ENCODE data around the gene HELZ.
A peak's percentile ranks its signal among the peaks of the same experiment; 100 is the strongest.
"Not testable (repeated sequence)": the region's sequence is repeated elsewhere in the genome, so short reads cannot be mapped to it uniquely, and the experiment has no call there.

HELZ gene

DNA sequence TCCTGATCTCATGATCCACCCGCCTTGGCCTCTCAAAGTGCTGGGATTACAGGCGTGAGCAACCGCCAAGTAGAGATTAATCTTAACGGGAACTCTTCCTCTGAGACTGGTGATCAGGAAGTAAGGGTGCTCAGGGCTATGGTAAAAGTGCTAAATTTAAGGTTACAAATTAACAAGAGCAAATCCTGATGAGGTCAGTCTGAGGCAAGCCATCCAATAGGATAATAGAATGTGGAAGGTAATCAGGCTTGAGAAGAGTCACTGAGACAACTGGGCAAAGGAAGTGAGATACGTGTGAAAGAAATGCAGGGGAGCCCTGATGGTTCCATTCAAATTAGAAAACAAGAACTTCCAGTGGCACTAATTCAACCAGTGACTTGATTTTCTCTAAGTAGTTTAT lies 131.5 kb downstream of the HELZ start:
- no peak for DNase-seq

DNA sequence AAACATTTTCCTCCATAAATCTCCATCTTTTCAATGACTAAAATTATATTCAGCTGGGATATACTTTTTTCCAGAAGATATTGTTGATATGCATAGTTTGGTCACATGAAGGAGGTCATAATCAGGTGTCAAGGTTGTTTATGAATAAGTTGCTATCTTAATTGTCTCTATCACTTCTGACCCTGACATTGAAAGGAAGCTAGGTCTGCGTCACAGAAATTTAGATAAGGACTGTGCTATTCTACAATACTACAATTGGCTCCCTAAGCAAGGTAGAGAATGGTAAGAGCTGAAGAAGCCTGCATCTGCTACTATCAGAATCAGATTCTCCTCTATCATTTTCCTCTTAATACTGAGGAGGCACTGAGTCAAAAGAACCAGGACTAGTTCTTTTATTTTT lies 133.2 kb downstream of the HELZ start:
- no peak for DNase-seq

DNA sequence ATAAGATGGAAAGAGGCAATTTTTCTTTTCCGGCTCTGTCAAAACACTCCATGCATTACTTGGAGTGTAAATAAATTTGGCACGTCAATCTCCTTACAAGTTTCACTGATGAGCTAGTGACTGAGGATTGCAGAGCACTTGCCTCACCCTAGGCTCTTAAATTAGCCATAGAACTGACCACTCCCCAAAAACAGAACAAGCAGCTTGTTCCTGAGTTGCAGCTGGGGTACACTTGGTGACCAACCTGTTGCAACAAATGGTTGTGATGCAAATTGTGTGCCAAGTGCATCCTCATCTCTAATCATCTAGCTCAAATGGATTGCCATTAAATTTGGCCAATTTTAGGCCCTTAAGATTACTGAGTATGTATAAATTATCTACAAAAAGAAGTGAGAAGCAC lies 133.7 kb downstream of the HELZ start:
- no peak for DNase-seq

DNA sequence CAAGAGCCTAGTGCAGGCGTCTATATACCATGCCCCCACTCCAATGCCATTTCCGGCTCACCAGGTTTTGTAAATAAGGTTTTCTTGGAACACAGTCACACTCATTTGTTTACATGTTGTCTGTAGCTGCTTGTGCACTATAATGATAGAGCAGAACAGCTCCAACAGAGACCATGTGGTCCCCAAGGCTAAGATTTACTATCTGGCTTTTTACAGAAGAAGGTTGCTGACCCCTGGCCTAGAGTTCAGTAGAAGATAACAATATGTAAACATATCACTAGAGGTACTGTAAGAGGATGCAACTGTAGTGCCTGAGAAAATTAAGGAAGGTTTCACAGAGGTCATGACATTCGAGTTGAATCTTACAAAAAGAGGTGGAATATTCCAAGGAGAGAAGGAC lies 134.4 kb downstream of the HELZ start:
- DNase-seq, result no peak

DNA sequence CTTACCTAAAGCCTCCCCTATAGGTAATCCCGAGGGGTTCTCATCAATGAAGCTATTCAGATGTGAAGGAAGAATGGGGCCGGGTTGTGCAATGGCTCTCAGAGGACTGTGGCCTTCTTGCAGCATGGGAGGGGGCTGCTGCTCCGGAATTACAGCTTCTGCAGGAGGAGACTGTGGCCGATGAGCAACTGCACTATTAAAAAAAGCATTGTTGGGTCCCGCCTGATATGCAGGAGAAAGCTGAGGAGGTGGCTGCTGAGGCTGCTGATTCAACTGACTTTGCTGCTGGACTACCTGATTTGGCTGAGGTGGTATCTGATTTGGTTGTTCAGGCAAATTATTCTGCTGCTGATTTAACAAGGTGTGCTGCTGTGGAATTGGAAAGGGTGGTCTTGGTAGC lies 135.9 kb downstream of the HELZ start:
- DNase-seq, result no peak

DNA sequence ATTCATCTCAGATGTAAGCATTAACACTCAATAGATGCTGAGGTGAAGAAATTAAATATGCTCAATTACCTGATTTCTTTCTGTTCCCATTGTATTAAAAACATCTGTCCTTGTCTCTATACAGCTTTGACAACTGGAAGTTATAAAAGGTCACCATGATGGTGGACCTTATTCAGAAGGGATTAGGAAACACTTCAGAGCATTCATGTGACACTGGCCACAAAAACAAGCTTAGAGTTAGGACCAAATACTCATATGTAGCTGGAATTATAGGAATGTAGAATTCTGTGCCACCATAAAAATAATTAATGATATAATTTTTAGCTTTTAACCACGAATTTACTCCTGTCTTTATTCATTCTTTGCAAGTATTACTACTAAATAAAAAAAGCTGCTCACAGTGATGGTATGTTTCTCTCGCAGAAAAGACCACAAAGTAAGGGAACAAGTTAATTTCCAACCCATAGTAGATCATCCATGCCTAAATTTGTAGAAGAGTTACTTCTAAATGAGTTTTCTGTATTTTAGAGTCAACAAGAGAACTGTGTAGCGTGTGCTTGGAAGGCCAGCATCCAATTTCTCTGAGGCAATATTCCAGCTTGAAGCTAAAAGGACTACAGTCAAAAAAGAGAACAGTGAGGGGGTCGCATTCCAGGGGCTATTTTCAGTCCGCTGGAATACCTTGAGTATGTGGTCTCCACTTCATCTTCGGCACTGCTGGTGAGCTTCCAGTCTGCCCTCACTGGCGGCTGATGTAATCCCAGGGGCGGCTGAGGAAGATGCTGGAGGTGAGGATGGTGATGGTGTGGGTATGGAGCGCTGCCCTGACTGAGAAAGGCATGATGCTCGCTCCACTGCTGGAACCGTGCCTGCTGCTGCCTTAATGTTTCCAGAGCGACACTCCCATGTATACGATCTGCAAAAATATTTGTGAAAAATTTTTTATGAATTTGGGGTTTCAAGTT lies 136.9 kb downstream of the HELZ start:
- no peak for DNase-seq

DNA sequence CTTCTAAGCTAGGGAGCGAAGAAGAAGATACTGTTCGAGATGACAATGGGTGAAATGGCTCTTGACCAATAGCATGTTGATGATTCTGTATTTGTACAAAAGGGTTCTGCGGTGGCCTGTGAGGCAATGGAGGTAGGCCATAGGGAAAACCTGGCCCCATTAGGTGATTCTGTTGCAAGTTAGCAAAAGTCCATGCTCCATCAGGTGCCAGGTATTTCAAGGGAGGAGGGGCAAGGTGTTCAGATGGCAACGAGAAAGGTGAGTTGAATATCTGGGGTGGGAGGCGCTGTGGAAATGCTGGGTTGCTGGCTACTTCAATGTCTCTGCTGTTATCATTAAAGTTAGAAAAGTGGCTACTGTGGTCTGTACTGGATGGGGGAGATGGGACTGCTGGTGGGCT lies 137.8 kb downstream of the HELZ start:
- DNase-seq, result no peak

DNA sequence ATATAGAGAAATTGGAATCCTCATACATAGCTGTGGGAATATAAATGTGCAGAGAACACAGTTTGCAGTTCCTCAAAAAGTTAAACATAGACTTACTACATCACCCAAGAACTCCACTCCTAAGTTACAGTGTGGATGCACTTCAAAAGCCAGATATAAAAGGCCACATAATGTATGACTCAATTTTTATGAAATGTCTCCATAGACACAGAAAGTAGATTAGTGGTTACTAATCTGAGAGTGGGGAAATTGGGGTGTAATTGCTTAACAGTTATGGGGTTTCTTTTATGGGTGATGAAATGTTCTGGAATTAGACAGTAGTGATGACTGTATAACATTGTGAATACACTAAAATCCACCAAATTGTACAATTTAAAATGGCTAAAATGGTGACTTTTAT lies 139.8 kb downstream of the HELZ start:
- DNase-seq, result no peak

DNA sequence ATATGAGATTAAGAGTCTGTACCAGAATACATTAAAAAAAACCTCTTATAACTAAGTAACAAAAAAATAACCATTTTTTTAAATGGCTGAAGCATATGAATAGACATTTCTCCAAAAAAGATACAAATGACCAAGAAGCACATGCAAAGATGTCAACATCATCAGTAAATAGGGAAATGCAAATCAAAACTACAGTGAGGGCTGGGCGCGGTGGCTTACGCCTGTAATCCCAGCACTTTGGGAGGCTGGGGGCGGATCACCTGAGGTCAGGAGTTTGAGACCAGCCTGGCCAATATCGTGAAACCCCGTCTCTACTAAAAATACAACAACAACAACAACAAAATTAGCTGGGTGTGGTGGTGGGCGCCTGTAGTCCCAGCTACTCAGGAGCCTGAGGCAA lies 140.4 kb downstream of the HELZ start:
- DNase-seq, result not testable (repeated sequence)

DNA sequence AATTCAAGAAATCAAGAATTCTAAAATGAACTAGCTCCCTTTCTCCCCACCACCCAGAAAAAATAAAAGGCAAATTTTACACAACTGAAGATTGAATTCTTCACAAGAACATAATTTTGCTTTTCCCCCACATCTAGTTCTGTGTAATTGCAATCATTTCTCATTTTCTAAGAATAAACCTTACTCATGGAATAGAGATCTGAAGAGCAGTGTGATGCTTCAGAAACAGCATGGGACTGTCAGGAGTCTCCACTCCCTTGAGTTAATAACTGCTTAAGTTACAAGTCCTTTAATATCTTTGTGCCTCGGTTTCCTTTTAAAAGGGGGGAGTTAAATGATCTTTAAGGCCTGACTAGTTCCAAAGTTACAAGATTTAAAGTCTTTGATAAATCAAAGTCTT lies 147.0 kb downstream of the HELZ start:
- DNase-seq, result no peak

DNA sequence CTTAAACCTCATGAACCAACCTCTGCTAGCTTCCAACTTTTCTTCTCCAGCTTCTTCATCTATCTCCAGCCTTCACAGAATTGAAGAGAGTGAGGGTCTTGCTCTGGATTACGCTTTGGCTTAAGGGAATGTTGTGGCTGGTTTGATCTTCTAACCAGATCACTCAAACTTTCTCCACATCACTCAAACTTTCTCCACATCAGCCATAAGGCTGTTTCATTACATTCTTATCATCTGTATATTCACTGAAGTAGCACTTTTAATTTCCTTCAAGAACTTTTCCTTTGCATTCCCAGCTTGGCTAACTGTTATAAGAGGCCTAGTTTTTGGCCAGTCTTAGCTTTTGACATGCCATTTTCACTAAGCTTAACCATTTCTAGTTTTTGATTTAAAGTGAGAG lies 148.4 kb downstream of the HELZ start:
- DNase-seq, result no peak

DNA sequence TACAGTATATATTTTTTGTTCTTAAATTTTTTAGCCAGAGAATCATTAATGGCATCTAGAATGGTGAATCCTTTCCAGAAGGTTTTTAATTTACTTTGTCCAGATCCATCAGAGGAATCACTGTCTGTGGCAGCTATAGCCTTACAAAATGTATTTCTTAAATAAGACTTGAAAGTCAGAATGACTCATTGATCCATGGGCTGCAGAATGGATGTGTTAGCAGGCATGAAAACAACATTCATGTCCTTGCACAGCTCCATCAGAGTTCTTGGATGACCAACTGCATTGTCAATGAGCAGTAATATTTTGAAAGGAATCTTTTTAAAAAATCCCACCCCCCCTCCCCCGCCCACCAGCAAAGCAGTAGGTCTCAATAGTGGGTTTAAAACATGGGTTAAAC lies 149.2 kb downstream of the HELZ start:
- DNase-seq, result no peak

DNA sequence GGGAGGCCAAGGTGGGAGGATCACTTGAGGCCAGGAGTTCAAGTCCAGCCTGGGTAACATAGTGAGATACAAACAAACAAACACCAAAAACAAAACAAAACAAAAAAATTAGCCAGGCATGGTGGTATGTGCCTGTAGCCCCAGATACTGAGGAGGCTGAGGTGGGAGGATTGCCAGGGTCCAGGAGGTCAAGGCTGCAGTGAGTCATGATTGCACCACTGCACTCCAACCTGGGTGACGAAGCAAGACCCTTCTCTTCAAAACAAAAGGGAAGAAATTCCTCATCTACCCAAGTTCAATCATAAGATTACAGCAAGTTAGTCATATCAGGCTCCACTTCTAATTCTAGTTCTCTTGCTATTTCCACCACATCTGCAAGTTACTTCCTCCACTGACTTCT lies 149.7 kb downstream of the HELZ start:
- DNase-seq, result not testable (repeated sequence)

DNA sequence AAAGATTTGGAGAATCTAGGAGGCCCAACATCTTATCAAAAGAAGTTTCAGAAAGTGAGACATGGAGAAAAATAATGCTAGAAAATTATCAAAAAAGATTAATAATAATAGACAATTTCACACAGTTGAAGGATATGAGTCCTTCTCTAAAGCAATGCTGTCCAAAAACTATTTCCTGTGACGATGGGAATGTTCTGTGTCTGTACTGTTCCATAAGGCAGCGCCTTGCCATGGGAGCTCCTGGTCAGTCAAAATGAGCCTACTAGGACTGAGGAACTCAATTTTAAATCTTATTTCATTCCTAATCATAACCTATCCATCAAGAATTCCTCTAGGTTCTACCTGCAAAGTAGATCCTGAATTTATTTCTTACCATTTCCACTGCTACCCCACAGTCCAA lies 151.6 kb downstream of the HELZ start:
- DNase-seq, result no peak

DNA sequence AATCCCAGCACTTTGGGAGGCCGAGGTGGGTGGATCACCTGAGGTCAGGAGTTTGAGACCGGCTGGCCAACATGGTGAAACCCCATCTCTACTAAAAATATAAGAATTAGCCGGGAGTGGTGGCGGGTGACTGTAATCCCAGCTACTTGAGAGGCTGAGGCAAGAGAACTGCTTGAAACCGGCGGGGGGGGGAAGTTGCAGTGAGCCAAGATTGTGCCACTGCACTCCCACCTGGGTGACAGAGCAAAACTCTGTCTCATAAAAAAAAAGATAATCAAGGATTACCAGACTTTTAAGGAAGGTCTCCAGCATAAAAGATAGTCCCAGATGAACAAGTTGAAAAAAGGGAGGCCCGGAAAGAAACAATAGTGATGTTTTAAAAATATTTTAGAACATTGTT lies 152.3 kb downstream of the HELZ start:
- not testable (repeated sequence) for DNase-seq

DNA sequence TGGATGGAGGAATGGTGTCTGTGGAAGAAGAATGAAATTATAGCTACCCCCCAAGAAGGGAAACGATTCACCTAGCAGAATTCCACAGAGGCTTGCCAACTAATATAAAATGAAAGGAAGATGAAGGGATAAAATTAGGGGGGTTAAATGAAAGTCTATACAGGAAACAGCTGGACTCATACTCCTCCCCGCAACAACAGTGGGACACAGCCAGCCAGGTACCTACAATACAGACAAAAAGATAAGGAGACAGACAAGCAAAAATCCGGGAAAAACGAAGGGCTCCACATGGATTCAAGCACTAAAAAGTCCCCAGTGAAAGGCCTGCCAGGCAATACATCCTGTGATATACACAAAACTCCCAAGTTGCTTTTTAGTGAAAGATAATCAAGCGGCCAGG lies 152.7 kb downstream of the HELZ start:
- DNase-seq, result no peak

DNA sequence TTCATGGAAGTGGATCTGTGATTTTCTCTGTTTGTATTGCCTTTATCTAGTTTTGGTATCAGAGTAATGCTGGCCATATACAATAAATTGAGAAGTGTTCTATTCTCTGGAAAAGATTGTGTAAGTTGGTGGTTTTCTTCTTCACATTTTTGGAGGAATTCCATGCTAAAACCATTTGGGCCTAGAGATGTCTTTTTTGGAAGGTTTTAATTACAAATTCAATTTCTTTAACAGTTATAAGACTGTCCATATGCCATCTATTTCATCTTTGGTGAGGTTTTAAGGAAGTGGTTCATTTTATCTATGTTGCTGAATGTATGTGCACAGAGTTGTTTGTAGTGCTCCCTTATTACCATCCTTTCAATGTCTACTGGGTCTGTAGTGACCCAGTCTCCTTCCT lies 154.7 kb downstream of the HELZ start:
- no peak for DNase-seq

DNA sequence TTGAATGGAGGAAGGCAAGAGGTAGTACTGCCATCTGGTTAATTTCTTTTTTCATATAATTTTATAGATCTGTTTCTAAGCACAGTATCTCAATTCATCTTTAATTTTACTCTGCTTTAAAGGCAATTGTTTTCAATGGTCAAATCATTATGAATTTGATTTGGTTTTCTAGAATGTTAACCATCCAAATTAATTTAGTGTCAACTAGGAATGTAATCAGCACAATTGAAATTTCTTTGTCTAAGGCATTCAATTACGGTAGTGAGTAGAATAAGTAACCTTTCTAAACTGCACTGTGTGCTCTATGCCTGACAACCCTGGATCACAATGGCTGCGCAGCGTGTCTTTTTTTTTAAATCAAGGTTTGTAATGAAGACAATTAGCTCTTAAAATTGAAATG lies 156.4 kb downstream of the HELZ start:
- DNase-seq, result no peak

DNA sequence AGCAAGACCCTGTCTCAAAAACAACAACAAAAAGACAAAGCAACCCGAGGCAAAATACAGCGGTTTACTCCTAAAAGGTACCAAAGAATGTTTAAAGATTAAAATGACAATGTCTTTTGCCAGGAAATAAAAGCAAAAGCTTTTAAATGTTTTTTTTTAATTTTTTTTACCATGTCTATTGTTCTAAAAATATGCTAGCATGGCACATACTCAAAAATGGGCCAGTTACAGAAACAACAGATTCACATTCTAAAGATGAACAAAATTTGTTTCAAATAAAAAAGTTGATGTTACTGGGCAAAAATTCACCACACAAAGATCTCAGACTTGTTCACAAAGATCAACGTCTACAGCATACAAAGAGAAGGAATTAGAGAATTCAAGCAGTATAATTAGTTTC lies 159.6 kb downstream of the HELZ start:
- DNase-seq, result no peak

DNA sequence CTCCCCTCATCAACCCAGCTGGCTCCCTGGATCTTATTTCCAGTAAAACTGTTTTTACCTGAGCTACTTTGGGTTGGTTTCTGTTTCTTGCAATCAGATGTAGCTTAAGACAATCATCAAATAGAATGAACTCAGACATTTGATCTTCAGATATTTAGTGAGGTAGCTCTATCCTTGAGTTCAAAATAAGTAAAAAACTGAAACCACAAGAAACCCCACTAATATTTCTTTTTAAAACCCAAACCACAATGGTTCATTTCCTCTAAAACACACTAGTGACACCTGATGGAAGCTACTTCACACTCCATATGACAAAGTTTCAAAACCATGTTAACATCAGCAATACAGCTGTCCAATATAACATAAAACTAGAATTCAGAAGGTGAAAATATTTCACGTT lies 162.9 kb downstream of the HELZ start:
- peak in 1 of 5 donors; percentile 27 for DNase-seq

DNA sequence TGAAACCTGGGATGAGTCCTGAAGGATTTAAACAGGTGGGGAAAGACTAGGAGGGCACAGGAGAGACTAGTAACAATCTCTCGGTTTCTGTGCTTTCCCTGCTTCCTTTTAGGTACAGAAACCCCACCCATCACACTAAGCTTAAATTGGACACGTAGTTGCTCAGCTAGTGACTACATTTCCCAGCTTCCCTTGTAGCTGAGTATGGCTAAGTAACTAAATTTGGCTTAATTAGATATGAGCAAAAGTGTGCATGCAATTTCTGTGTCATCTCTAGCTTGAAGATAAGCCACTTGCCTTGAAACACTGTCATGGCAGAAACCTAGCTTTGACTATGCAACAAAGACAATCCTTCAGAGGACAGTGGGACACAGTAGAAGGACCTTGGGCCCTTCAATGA lies 164.2 kb downstream of the HELZ start:
- DNase-seq, result no peak

DNA sequence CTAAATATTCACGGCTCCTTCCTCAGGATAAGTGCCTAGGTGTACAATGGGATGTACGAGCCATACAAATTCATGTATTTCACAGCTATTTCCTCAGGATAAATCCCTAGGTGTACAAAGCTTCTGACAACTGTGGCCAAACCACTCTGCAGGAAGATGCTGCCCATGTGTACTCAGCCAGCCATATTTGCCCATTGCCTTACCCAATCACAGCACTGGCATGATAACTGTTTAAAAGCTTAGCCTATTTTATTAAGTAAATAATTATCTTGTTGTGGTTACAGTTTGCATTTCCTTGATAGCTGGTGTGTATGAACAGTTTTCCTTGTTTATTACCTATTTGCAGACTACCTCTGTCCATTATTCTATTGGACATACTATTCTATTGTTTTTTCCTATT lies 165.5 kb downstream of the HELZ start:
- no peak for DNase-seq

DNA sequence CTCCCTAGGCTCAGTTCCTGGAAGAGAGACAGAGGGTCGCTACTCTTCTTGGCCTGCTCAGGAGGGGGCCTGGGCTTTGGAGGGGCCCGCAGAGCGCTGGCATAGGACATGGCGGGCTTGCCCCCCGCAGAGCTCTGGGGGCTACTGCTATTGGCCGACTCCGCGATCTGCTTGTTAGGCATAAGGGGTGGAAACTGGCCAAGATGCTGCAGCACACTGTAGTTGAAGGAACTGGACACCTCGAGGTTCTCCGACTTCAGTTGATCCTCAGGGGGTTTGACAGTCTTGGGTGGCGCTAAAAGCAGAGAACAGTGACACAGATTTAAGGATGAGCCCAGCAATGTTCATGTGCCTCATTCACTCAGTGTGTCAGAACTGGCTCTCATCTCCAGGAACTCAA lies 166.7 kb downstream of the HELZ start:
- no peak for DNase-seq

DNA sequence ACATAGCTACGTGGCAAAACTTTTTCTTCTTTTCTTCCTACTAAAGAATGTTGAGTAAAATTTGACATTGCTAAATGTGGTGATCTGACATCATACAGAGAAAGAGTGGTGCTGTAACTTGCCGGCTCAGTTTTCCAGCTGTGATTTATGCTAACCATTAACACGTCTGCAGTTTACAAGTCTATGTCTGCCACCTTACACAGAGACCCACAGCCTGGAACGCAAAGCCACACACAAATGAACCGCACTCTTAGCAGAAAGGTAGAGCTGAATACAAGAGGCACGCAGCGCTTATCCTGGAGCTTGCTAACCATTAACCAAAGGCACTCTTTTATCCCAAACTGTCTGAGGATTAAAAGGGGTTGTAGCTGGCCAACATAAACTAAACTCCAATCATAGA lies 168.7 kb downstream of the HELZ start:
- DNase-seq, result no peak

DNA sequence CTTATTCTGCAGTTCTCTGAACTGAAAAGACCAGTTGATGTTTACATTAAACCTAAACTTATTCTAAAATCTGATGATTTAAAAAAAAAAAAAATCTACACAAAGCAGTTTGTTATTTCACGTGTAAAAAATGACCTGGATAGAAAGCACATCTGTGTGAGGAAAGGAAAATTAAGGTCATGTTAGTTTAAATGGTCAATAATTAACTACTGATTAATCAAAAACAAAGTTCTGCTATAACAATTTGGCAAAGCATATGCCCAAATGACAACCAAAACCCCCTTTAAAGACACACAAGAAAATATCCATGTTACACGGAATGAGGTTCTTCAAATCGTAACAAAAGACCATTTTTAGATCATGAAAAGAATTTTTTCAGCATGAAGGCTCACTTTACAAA lies 170.2 kb downstream of the HELZ start:
- no peak for DNase-seq

Data from T-helper 1 cell (primary cell).